Midbrain (tissue), 1 donor: ENCODE results near the gene IREB2.
"Not testable (repeated sequence)": the region's sequence is repeated elsewhere in the genome, so short reads cannot be mapped to it uniquely, and the experiment has no call there.

Experiments
- DNase-seq: peaks from one replicate; lab custom pipeline; 2025; lab: John Stamatoyannopoulos, UW

IREB2 gene

GRCh38 chr15:78437762-78438618, at the start of gene IREB2:
TSS of gene IREB2 (plus strand) at chr15:78438216. CDS start at chr15:78438338, 122 bp downstream.
- peak; percentile 98 for DNase-seq

DNA sequence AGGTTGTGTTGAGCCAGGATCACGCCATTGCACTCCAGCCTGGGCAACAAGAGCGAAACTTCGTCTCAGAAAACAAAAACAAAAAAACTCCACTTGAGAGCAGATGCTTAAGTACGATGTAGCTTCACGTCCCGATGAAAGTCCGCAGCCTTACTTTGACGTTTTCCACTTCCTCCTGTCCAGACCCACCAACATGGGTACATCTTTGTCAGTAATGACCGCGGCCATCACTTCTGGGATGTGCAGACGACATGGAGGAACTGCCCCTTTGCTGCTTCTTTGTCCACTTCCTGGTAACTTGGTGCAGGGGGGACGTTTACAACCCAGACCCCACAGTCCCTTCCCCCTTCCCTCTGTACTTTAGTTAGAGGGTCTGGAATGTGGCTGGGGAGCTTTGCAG, 49.2 kb upstream of the IREB2 start:
- DNase-seq: no peak

- DNase-seq: no peak
These were observed 48.7 kb upstream of the IREB2 start for GRCh38 chr15:78389322-78389721.

DNA sequence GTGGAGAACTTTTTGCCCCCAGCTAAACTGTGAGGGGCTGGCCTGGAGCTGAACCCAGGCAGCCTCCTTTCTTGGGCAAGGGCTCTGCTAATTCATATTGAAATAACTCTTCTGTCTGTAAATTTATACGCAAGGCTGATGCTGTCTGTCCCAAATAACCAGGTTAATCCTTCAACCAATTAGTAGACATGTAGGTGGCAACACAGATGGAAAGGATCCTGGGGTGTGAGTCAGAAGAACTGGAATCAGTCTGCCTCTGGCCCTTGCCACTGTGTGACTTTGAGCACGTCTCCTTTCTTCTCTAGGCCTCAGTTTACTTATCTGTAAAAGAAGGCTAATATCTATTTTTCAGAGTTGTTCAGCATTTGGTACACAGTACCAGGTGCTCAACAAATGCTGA, 48.3 kb upstream of the IREB2 start:
- DNase-seq: no peak

- no peak for DNase-seq
These were observed 47.8 kb upstream of the IREB2 start for GRCh38 chr15:78390242-78390641.

DNA sequence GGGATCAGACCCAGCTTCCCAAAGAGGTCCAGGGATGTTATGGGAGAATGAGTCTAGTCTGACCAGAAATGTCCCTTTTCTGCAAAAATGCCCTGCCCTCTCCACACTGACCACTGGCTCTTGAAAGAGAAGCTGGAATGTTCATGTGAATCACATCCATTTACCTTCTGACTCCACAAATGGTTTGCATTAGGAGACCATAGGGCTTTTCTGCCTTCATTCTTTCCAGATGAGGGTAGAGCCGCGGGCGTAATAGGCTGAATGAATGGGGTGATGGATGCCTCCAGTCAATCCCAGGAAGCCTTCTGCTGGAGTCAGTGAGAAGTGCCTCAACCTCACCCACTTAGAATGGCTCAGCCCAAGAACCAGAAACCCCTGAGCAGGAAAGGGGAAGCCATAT, 47.2 kb upstream of the IREB2 start:
- DNase-seq: no peak

GRCh38 chr15:78391781-78392180, 46.2 kb upstream of the IREB2 start:
- no peak for DNase-seq

DNA sequence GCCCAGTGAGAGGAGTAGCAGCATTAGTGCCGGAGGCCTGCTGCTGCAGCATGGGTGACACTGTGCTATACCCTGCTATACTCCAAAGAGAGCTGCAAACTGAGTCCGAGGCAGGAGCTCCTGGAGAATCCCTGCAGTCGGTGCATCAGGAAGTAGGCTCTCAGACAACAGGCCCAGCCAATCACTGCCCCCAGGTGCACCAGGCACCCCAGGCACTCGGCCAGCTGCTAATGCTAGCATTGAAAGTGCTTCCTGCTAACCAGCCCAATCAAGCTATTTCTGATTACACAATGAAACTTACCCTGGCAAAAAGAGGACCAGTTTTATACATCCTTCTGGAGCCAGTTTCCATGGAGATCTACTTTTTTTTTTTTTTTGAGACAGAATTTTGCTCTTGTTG, 45.6 kb upstream of the IREB2 start:
- no peak for DNase-seq

- DNase-seq: no peak
These were observed 44.9 kb upstream of the IREB2 start for GRCh38 chr15:78393137-78393536.

GRCh38 chr15:78394026-78394425, 44.0 kb upstream of the IREB2 start:
- no peak for DNase-seq

DNA sequence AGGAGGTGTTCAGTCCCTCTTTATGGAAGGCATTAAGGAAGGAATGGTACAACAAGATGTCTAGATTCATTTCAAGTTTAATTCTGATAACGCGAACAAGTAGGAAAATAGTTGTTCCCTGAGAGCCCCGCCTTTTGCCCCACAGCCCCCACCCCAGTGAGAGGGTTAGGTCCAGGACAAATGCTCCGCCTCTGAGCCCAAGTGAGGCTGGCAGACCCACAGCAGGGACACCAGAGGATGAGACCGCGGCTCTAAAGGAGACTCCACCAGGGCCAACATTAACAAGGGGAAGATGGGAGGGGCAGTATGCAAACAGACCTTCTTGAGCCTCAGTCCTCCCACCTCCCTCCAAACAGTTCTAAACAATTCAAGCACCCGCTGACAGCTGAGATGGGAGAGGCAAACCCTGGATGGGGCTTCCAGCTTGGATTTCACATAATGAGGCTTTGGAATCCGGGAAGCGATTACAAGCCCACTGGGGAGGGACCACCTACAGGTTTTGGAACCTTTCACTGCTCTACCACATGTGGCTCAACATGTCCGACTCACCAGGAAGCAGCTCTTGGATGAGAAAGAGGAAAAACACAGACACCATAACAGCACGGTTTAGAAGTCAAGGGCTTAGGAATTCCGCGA, 42.9 kb upstream of the IREB2 start:
- no peak for DNase-seq

GRCh38 chr15:78396186-78396814, 41.7 kb upstream of the IREB2 start:
- no peak for DNase-seq

DNA sequence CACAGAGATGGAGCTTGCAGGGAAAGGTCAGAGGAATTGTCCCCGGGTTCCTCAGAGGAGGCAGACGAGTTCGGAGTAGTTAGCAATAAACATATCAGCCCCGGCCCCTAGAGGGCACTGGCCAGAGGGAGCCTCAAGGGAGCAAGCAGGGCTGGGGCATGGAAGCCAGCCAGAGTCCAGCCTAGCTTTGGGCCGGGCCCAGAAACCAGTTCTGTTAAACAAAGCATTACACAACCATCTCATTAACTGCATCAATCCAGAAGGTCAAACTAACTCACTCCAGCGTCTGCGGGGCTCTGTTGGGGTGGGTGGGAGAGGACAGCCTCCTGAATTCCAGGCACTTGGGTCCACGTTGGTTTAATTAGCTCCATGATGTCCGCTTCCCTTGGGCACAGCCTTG, 41.0 kb upstream of the IREB2 start:
- DNase-seq: peak; percentile 25

GRCh38 chr15:78397382-78397781, 40.6 kb upstream of the IREB2 start:
- DNase-seq: no peak

DNA sequence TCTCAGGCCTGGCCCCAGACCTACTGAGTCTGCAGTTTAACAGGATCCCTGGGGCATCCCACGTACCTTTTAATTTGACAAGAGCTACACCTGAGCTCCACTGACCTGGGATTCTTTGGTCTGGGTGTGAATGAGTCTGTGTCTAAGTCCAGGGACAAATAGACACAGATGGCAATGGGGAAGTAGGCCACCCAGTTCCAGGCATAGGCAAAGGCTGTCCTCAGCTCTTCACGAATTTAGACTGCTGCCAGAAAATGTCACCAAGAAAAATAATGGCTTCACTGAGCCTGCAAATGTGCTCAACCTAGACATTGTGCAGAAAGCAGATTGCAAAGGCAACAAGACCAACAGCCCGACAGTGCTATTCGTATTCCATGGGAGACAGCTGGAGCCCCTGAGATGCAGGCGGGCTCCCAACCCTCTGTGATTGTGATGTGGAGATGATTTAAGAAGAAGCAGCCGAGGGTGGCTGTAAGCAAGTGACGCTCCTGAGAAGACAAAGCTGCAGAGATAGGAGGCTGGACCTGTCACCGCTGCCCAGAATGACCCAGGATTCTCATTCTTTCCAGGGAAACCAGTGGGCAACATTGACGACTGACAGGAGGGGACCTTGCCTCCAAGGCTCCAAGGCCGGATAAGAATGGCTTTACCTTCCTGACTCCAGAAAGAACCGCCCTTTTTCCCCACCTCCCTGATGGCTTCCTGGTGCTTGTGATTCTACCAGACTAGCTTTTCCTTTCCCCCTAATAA, 39.8 kb upstream of the IREB2 start:
- DNase-seq: no peak

- no peak for DNase-seq
These were observed 38.9 kb upstream of the IREB2 start for GRCh38 chr15:78399091-78399490.

DNA sequence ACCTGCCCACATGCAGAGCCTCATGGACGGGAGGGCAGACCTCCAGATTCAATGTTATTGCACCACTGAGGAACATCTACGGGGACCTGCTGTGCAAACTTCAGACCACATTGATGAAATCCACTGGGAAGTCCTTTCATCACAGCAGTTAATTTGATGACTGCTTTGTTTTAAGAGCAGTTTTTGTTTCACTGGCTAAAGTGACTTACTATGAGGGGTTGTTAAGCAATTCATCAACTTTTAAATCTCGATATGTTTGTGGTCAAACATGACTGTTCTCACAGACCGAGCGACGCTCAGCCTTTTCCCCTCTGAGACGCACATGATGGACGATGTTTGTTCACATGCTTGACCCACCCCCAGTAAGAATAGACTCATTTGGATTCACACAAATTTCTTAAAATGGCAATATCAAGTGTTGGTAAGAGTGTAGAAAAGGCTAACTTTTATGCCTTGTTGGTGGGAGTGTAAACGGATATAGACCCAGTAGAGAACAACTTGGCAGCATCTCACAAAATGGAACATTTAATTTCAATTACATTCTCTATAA, 35.9 kb upstream of the IREB2 start:
- no peak for DNase-seq

DNA sequence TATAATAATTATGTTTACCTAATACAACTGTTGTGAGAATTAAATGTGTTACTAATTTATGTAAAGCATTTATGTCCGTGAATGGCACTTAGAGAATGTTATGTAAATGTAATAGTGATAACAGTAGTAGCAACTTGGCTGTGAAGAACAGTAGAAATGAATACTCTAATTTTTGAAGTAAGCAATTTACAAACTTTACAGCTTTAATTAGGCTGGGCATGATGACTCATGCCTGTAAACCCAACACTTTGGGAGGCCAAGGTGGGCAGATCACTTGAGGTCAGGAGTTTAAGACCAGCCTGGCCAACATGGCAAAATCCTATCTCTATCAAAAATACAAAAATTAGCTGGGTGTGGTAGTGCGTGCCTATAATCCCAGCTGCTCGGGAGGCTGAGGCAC, 33.9 kb upstream of the IREB2 start:
- no peak for DNase-seq

GRCh38 chr15:78404796-78405195, 33.2 kb upstream of the IREB2 start:
- DNase-seq: not testable (repeated sequence)

DNA sequence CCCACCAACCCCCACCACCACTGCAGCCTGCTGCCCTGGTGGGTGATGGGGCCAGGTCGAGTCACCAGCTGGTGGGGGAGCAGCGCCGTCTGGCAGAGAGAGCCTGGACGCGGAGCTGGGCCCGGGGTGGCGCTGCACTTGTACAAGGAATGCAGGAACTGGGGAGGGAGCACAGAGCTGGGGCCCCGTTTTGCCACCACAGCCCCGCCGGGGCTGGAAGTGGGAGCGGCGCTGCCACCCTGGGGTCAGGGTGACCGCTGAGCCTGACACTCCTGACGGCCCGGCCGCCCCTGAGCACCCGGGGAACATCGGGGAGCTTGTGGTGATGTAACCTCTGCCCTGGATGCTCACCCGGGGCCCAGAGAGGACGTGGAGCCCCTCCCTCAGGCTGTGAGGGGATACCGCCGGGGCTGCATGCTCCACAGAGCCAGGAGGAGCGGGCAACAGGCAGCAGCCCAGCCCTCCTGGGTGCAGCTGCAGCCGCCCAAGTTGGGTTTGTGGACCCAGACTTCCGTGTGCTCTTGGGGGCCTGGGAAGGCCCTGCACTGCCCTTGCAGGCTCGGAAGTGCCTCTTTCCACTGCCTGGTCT, 32.6 kb upstream of the IREB2 start:
- no peak for DNase-seq

DNA sequence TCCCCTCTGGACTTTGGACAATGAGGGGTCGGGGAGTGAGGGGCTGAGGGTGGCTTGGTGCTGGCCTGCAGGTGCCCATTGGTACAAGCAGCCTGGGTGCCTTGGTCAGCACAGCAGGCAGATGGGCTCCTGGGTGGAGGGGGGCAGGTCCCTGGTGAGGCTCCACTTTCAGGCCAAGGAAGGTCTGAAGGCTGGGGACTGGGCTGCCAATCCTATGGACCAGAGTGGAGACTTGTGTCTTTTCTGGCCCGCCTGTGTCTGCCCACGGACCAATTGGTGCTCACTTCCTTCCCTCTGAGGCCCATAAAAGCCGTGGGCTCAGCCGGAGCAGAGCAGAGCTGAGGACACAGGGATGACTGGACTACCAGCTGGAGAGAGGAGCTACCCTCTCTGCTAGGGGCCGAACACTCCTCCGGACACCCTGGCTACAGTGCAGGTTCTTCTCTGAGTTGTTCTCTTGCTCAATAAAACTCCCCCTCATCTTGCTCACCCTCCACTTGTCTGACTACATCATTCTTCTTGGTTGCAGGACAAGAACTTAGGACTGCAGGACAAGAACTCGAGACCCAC, 31.9 kb upstream of the IREB2 start:
- DNase-seq: no peak
